Hepatocyte (in vitro differentiated cells): ENCODE results near the gene PSMC2. TPM values are rescaled to one million over a fixed set of nuclear protein-coding genes. Genes with fewer than 3 reads are reported as not detected.

Experiments
- DNase-seq: peaks from one replicate; pipeline ENCODE4 v3.0.0-alpha.2; 2016; ENCODE audit warnings: low spot score
- H2AFZ ChIP-seq: fragments of 200-600 bp; sonication (generic); 2 replicates; pipeline ENCODE4 v1.6.0; 2016; ENCODE audit warnings: antibody characterized with exemption, mild to moderate bottlenecking
- H3K27ac ChIP-seq: fragments of 200-600 bp; sonication (generic); 2 replicates; pipeline ENCODE4 v1.5.1; 2016; ENCODE audit warnings: mild to moderate bottlenecking
- H3K27me3 ChIP-seq: fragments of 200-600 bp; sonication (generic); 2 replicates; pipeline ENCODE4 v1.6.1; 2016
- H3K36me3 ChIP-seq: fragments of 200-600 bp; sonication (generic); replicated peaks from 2 replicates; pipeline ENCODE4 v1.5.1; 2016; ENCODE audit warnings: low read depth; ENCODE audit not compliant: insufficient read depth
- H3K4me1 ChIP-seq: fragments of 200-600 bp; sonication (generic); 2 replicates; pipeline ENCODE4 v1.5.1; 2016; ENCODE audit warnings: mild to moderate bottlenecking, moderate library complexity; ENCODE audit not compliant: insufficient read depth
- H3K4me2 ChIP-seq: fragments of 200-600 bp; sonication (generic); 2 replicates; pipeline ENCODE4 v1.6.0; 2016
- H3K4me3 ChIP-seq: fragments of 200-600 bp; sonication (generic); 2 replicates; pipeline ENCODE4 v1.5.1; 2016; ENCODE audit warnings: mild to moderate bottlenecking
- H3K79me2 ChIP-seq: fragments of 200-600 bp; sonication (generic); 2 replicates; pipeline ENCODE4 v1.6.0; 2017; ENCODE audit warnings: mild to moderate bottlenecking
- H3K9me2 ChIP-seq: fragments of 200-600 bp; sonication (generic); replicated peaks from 2 replicates; pipeline ENCODE4 v1.6.0; 2017; ENCODE audit warnings: mild to moderate bottlenecking; ENCODE audit not compliant: insufficient read depth
- H3K9me3 ChIP-seq: fragments of 200-600 bp; sonication (generic); 2 replicates; pipeline ENCODE4 v1.5.1; 2016; ENCODE audit warnings: low read depth, mild to moderate bottlenecking
- H4K20me1 ChIP-seq: fragments of 200-600 bp; sonication (generic); 2 replicates; pipeline ENCODE4 v1.6.0; 2016; ENCODE audit warnings: mild to moderate bottlenecking; ENCODE audit not compliant: insufficient read depth, poor library complexity, severe bottlenecking
- CTCF ChIP-seq: fragments of 200-600 bp; sonication (generic); IDR thresholded peaks from 2 replicates; pipeline ENCODE4 v1.5.1; 2016; ENCODE audit warnings: antibody characterized with exemption, mild to moderate bottlenecking; ENCODE audit not compliant: poor library complexity
- EZH2 ChIP-seq: fragments of 200-600 bp; sonication (generic); IDR thresholded peaks from 2 replicates; pipeline ENCODE4 v1.6.1; 2016; ENCODE audit warnings: antibody characterized with exemption, mild to moderate bottlenecking, borderline replicate concordance
- EZH2phosphoT487 ChIP-seq: fragments of 200-600 bp; sonication (generic); IDR thresholded peaks from one replicate; pipeline ENCODE4 v1.6.1; 2018; ENCODE audit warnings: antibody characterized with exemption, mild to moderate bottlenecking, low read depth, moderate library complexity; ENCODE audit not compliant: unreplicated experiment, severe bottlenecking
- WGBS: methylation state at CpG from one replicate; pipeline ENCODE4 v1.1.6; 2016; ENCODE audit warnings: low lambda C conversion rate; ENCODE audit errors: missing lambda C conversion rate; 5-methylcytosine and 5-hydroxymethylcytosine counted together
- polyA plus RNA-seq: library from polyadenylated mRNA; unstranded; fragments of >200 nt; fragmentation: Nextera tagmentation; extraction: Ambion mirVana; gene quantifications from 2 replicates; pipeline ENCODE4 v1.2.1, GENCODE V29; 2016
- total RNA-seq: library from RNA; depleted of rRNA; stranded (reverse); fragments of >200 nt; gene quantifications from 2 replicates; pipeline ENCODE4 v1.2.3, GENCODE V29; 2014

Gene PSMC2
- total and polyA plus RNA-seq, 2 experiments from 2014 or later = 138 to 158 TPM

DNA sequence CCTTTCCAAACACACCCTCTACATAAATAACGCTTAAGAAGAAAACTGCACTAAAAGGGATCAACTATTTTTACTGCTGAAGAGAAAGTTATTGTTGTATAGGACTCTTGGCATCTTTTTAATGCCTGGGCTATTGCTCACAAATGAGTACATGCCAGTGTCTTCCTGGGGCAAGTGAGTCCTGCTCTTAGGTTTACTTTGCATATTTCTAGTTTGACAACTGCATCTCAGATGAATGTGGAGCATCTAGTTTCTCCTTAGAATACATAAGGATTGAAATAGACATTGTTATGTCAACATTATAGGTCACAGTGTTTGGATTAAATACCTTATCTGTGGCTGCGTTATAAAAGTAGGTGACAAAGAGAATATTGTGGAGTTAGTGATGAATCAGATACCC, 44.5 kb downstream of the PSMC2 start:
- Histone ChIP-seq H3K9me3 (no peaks in the 10 kb centered on the region), H3K79me2 (no peaks in the 10 kb centered on the region), H3K27ac (peak overlapping the region; percentile 3), H3K4me1 (peaks cover 3% of the 10 kb centered on the region), H3K36me3 (no peaks in the 10 kb centered on the region), H3K4me3 (no peak overlapping the region), H4K20me1 (no peaks in the 10 kb centered on the region), H3K9me2 (no peaks in the 10 kb centered on the region), H2AFZ (no peak overlapping the region), H3K4me2 (no peak overlapping the region), H3K27me3 (no peaks in the 10 kb centered on the region)
- WGBS = 65% methylated on average over 2 of the region's 2 CpGs
- TF ChIP-seq EZH2phosphoT487 (no peak), EZH2 (no peak), CTCF (no peak)
- DNase-seq = no peak

GRCh38 chr7:103394566-103394965, 47.1 kb downstream of the PSMC2 start:
- WGBS = 88% methylated on average over 4 of the region's 4 CpGs
- Histone ChIP-seq H2AFZ (no peak overlapping the region), H4K20me1 (no peaks in the 10 kb centered on the region)

GRCh38 chr7:103395071-103395470, 47.6 kb downstream of the PSMC2 start:
- Histone ChIP-seq H3K4me3 (no peak overlapping the region), H3K9me2 (no peaks in the 10 kb centered on the region), H3K4me2 (no peak overlapping the region), H2AFZ (no peak overlapping the region), H3K36me3 (no peaks in the 10 kb centered on the region), H3K9me3 (no peaks in the 10 kb centered on the region), H3K27me3 (no peaks in the 10 kb centered on the region), H3K27ac (no peak overlapping the region), H3K4me1 (peaks cover 3% of the 10 kb centered on the region), H4K20me1 (no peaks in the 10 kb centered on the region), H3K79me2 (no peaks in the 10 kb centered on the region)
- no peak for DNase-seq
- TF ChIP-seq CTCF = no peak
- TF ChIP-seq EZH2 = no peak
- TF ChIP-seq EZH2phosphoT487 = no peak
- 68% methylated on average over 1 of the region's 1 CpG for WGBS

More at GRCh38 chr7:103394566-103394965, 47.1 kb downstream of the PSMC2 start:
- no peaks in the 10 kb centered on the region for H3K36me3 ChIP-seq
- H3K9me2 ChIP-seq = no peaks in the 10 kb centered on the region
- no peak overlapping the region for H3K27ac ChIP-seq
- no peak for TF ChIP-seq CTCF
- TF ChIP-seq EZH2phosphoT487 = no peak
- no peak for TF ChIP-seq EZH2
- H3K4me1 ChIP-seq = peaks cover 3% of the 10 kb centered on the region
- DNase-seq = no peak
- H3K79me2 ChIP-seq = no peaks in the 10 kb centered on the region
- no peak overlapping the region for H3K4me2 ChIP-seq
- H3K9me3 ChIP-seq = no peaks in the 10 kb centered on the region
- no peak overlapping the region for H3K4me3 ChIP-seq
- H3K27me3 ChIP-seq = no peaks in the 10 kb centered on the region

DNA sequence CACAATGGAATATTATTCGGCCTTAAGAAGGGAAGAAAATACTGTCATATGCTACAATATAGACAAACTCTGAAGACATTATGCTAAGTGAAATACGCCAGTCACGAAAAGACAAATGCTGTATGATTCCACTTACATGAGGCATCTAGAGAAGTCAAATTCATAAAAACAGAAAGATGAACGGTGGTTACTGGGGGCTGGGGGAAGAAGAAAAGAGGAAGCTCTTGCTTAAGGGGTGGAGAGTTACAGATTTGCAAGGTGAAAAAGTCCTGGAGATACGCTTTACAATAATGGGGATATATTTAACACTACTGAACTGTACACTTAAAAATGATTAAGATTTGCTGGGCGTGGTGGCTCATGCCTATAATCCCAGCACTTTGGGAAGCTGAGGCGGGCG, 49.0 kb downstream of the PSMC2 start:
- no peaks in the 10 kb centered on the region for H3K9me2 ChIP-seq
- no peaks in the 10 kb centered on the region for H3K79me2 ChIP-seq
- no peaks in the 10 kb centered on the region for H3K36me3 ChIP-seq
- H3K4me3 ChIP-seq = no peak overlapping the region
- H2AFZ ChIP-seq = no peak overlapping the region
- H3K27ac ChIP-seq = no peak overlapping the region
- H4K20me1 ChIP-seq = no peaks in the 10 kb centered on the region
- H3K4me1 ChIP-seq = peaks cover 3% of the 10 kb centered on the region
- no peak for DNase-seq
- H3K27me3 ChIP-seq = no peaks in the 10 kb centered on the region
- TF ChIP-seq CTCF = no peak
- TF ChIP-seq EZH2 = no peak
- no peak for TF ChIP-seq EZH2phosphoT487
- no peaks in the 10 kb centered on the region for H3K9me3 ChIP-seq
- 68% methylated on average over 8 of the region's 8 CpGs for whole genome bisulfite sequencing
- H3K4me2 ChIP-seq = no peak overlapping the region
